HL-60 (cell line): ENCODE data around the gene ANKS6.
A peak's percentile ranks its signal among the peaks of the same experiment; 100 is the strongest.

ENCODE experiments used
- DNase-seq, 2 experiments: peaks; one replicate each; pipeline ENCODE4 v3.0.0-alpha.2; 2010 to 2020; ENCODE audit warnings: low read depth in 1 of 2, low spot score in 1 of 2
- H3K27ac ChIP-seq: fragments of 250-450 bp; sonication (Bioruptor Pico); replicated peaks from 2 replicates; pipeline ENCODE4 v1.5.1; 2020; ENCODE audit warnings: mild to moderate bottlenecking, moderate library complexity
- H3K27me3 ChIP-seq: fragments of 250-450 bp; sonication (Bioruptor Pico); 2 replicates; pipeline ENCODE4 v1.5.1; 2021; ENCODE audit warnings: mild to moderate bottlenecking, moderate library complexity; ENCODE audit not compliant: insufficient read depth, poor library complexity, severe bottlenecking
- H3K4me3 ChIP-seq: replicated peaks from 2 replicates; pipeline ENCODE4 v1.5.1; 2011; ENCODE audit warnings: mild to moderate bottlenecking, control low read depth, low read length; ENCODE audit not compliant: insufficient read depth
- CTCF ChIP-seq: IDR thresholded peaks from one replicate; pipeline ENCODE4 v1.5.1; 2011; ENCODE audit warnings: low read length, control low read depth, inconsistent platforms; ENCODE audit not compliant: insufficient read depth
- GABPA ChIP-seq: IDR thresholded peaks from 2 replicates; pipeline ENCODE4 v1.6.1; 2012; ENCODE audit warnings: low read depth
- POLR2AphosphoS5 ChIP-seq: IDR thresholded peaks from 2 replicates; pipeline ENCODE4 v1.6.1; 2012; ENCODE audit warnings: low read depth
- REST ChIP-seq: IDR thresholded peaks from 2 replicates; pipeline ENCODE4 v1.6.1; 2012; ENCODE audit warnings: low read depth; ENCODE audit not compliant: insufficient replicate concordance
- SPI1 ChIP-seq: IDR thresholded peaks from 2 replicates; pipeline ENCODE4 v1.6.1; 2012; ENCODE audit warnings: low read depth, mild to moderate bottlenecking, borderline replicate concordance

ANKS6 gene

GRCh38 chr9:98767915-98768314, 28.4 kb downstream of the ANKS6 start:
- H3K4me3 ChIP-seq = no peak overlapping the region
- no peaks in the 10 kb centered on the region for H3K27me3 ChIP-seq
- TF ChIP-seq SPI1 (no peak), GABPA (no peak), POLR2AphosphoS5 (no peak), CTCF (no peak), REST (no peak)
- H3K27ac ChIP-seq = no peak overlapping the region
- no peak for DNase-seq

- H3K27me3 ChIP-seq = no peaks in the 10 kb centered on the region
- TF ChIP-seq SPI1 (no peak), CTCF (no peak), REST (no peak), POLR2AphosphoS5 (no peak), GABPA (no peak)
- no peak for DNase-seq
- no peak overlapping the region for H3K4me3 ChIP-seq
- no peak overlapping the region for H3K27ac ChIP-seq
Measured at GRCh38 chr9:98767196-98767595, 29.2 kb downstream of the ANKS6 start.

- peak; percentile 61 to 68 for DNase-seq
- TF ChIP-seq POLR2AphosphoS5 = no peak
- no peak for TF ChIP-seq GABPA
- TF ChIP-seq SPI1 = no peak
- TF ChIP-seq REST = no peak
- TF ChIP-seq CTCF = no peak
- Histone ChIP-seq H3K27ac (no peak overlapping the region), H3K4me3 (no peak overlapping the region), H3K27me3 (no peaks in the 10 kb centered on the region)
Measured at GRCh38 chr9:98766586-98766985, 29.8 kb downstream of the ANKS6 start.
